ENCODE data around the gene RABGAP1L. TPM values are rescaled to one million over a fixed set of nuclear protein-coding genes. Genes with fewer than 3 reads are reported as not detected.

RABGAP1L gene
- total and polyA plus RNA-seq, 2 donors (not counting 3 experiments of a cell fraction or from before 2014, with no cell fraction given): 6.4 to 22.2 TPM

DNA sequence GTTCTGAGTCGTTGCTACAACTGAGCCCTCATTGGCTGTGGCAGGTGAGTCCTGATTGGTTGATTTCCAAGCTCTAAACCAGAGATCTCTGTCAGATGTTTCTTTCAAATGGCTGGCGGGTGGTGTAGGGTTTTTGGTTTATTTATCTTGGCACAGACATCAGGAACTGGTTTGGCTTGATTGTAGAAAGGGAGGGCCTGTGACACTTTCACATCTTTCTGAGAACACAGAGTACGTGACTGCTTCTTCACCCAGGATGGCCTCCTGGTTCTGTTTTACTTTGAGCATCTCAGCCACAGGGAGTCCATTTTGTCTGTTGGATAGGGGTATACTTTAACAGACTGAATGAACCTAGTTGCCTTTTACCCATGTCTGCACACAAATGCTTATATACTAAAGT, 199.0 kb downstream of the RABGAP1L start:
- CTCF ChIA-PET: no interaction called here
- no peak for FAIRE-seq

More for the DNA sequence above, 199.0 kb downstream of the RABGAP1L start:
- DNase-seq (ENCODE audit: low read depth, low spot score): no peak
- Histone ChIP-seq H3K79me2 (ENCODE audit: control insufficient read depth, insufficient read depth, low read length) (no peaks in the 10 kb centered on the region), H3K9me3 (replicated peaks; ENCODE audit: control insufficient read depth, insufficient read depth, low read length) (no peaks in the 10 kb centered on the region), H3K27me3 (ENCODE audit: control insufficient read depth in 2 of 2, insufficient read depth in 2 of 2, low read length in 2 of 2) (no peaks in the 10 kb centered on the region), H3K27ac (ENCODE audit: insufficient read depth, low read depth, low read length) (no peak overlapping the region), H3K9me1 (replicated peaks; ENCODE audit: control insufficient read depth, extremely low read depth, insufficient read depth, low read length) (no peaks in the 10 kb centered on the region), H3K4me3 (replicated peaks in 1 of 3; ENCODE audit: insufficient read depth in 1 of 3, low read depth in 1 of 3, low read length in 3 of 3) (no peak overlapping the region), H3K9ac (replicated peaks; ENCODE audit: extremely low read depth, insufficient read depth, low read length) (no peak overlapping the region), H3K4me1 (ENCODE audit: control insufficient read depth, extremely low read depth, insufficient read depth, low read length) (peaks cover 3% of the 10 kb centered on the region), H2AFZ (ENCODE audit: low read depth, low read length) (no peak overlapping the region), H3K36me3 (ENCODE audit: control insufficient read depth in 2 of 2, extremely low read depth in 1 of 2, insufficient read depth in 2 of 2, low read length in 2 of 2) (no peaks in the 10 kb centered on the region), H4K20me1 (replicated peaks; ENCODE audit: control insufficient read depth, extremely low read depth, insufficient read depth, low read length) (no peaks in the 10 kb centered on the region), H3K4me2 (ENCODE audit: insufficient read depth, low read length) (no peak overlapping the region)
- POLR2A ChIA-PET: no interaction called here
- dilution Hi-C loops (cut with MboI; ENCODE audit: extremely low pct_ligation_motif_present, low sequenced_read_pairs): no loop called here
- BruUV-seq (replicated peaks): no TSS peak
- no peak for TF ChIP-seq GATA2 (IDR thresholded peaks at IDR 0.05; ENCODE audit: insufficient read depth, insufficient read length, low read depth, low read length)
- no peak for TF ChIP-seq EZH2 (IDR thresholded peaks at IDR 0.05; ENCODE audit: borderline replicate concordance, low read depth, low read length, severe bottlenecking)
- TF ChIP-seq POLR2A (IDR thresholded peaks at IDR 0.05; ENCODE audit: low read depth, low read length): no peak
- TF ChIP-seq, protein P1, sequence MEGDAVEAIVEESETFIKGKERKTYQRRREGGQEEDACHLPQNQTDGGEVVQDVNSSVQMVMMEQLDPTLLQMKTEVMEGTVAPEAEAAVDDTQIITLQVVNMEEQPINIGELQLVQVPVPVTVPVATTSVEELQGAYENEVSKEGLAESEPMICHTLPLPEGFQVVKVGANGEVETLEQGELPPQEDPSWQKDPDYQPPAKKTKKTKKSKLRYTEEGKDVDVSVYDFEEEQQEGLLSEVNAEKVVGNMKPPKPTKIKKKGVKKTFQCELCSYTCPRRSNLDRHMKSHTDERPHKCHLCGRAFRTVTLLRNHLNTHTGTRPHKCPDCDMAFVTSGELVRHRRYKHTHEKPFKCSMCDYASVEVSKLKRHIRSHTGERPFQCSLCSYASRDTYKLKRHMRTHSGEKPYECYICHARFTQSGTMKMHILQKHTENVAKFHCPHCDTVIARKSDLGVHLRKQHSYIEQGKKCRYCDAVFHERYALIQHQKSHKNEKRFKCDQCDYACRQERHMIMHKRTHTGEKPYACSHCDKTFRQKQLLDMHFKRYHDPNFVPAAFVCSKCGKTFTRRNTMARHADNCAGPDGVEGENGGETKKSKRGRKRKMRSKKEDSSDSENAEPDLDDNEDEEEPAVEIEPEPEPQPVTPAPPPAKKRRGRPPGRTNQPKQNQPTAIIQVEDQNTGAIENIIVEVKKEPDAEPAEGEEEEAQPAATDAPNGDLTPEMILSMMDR (IDR thresholded peaks at IDR 0.05; ENCODE audit: extremely low read depth in 1 of 2, insufficient read depth in 1 of 2, low read depth in 1 of 2, low read length in 2 of 2): no peak
- no peak for TF ChIP-seq FOS (IDR thresholded peaks at IDR 0.05; ENCODE audit: borderline replicate concordance, insufficient read depth, low read length)
- TF ChIP-seq, protein P2, sequence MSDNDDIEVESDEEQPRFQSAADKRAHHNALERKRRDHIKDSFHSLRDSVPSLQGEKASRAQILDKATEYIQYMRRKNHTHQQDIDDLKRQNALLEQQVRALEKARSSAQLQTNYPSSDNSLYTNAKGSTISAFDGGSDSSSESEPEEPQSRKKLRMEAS (IDR thresholded peaks at IDR 0.05; ENCODE audit: insufficient read depth, insufficient read length): no peak
- no peak for TF ChIP-seq JUN (IDR thresholded peaks at IDR 0.05; ENCODE audit: borderline replicate concordance, insufficient read depth, insufficient read length, low read depth)
- TF ChIP-seq MYC (IDR thresholded peaks at IDR 0.05; ENCODE audit: low read depth, low read length): no peak
- TF ChIP-seq POLR2AphosphoS5 (IDR thresholded peaks at IDR 0.05; ENCODE audit: insufficient read depth, low read depth, low read length): no peak
- intact Hi-C loops (cut with micrococcal nuclease): no loop called here

Data from endothelial cell of umbilical vein (primary cell).